ENCODE measurements around the gene BPIFB3.

- TF ChIP-seq CTCF (IDR thresholded peaks at IDR 0.05) (no peak), EP300 (IDR thresholded peaks at IDR 0.05) (no peak), POLR2AphosphoS5 (IDR thresholded peaks at IDR 0.05) (no peak)
Observed at GRCh38 chr20:33099843-33100538, 46.3 kb downstream of the BPIFB3 start.
